ENCODE results near the gene HSD11B1. TPM values are rescaled to one million over a fixed set of nuclear protein-coding genes. Genes with fewer than 3 reads are reported as not detected.

Gene HSD11B1
- total and polyA plus RNA-seq, 2 donors (not counting 3 experiments of a cell fraction or from before 2014, with no cell fraction given): not detected

DNA sequence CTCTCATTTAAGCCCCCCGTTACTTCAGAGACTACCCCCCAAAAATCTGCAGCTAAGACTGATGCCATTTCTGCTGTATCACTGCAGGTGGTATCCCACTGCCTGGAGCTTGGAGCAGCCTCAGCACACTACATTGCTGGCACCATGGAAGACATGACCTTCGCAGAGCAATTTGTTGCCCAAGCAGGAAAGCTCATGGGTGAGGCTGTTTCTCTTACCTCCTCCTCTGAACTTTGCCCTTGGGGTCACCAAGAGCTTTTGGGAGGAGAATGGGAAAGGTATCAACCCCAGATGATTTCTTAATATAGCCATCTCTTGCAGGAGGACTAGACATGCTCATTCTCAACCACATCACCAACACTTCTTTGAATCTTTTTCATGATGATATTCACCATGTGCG is 2.0 kb downstream of the HSD11B1 start:
- Histone ChIP-seq H3K4me2 (ENCODE audit: insufficient read depth, low read length) (no peak overlapping the region), H3K79me2 (ENCODE audit: control insufficient read depth, insufficient read depth, low read length) (no peaks in the 10 kb centered on the region), H3K9me3 (replicated peaks; ENCODE audit: control insufficient read depth, insufficient read depth, low read length) (no peaks in the 10 kb centered on the region), H3K4me3 (replicated peaks in 1 of 3; ENCODE audit: insufficient read depth in 1 of 3, low read depth in 1 of 3, low read length in 3 of 3) (no peak overlapping the region), H3K9ac (replicated peaks; ENCODE audit: extremely low read depth, insufficient read depth, low read length) (no peak overlapping the region), H3K9me1 (replicated peaks; ENCODE audit: control insufficient read depth, extremely low read depth, insufficient read depth, low read length) (no peaks in the 10 kb centered on the region), H4K20me1 (replicated peaks; ENCODE audit: control insufficient read depth, extremely low read depth, insufficient read depth, low read length) (no peaks in the 10 kb centered on the region), H3K27me3 (ENCODE audit: control insufficient read depth in 2 of 2, insufficient read depth in 2 of 2, low read length in 2 of 2) (peaks cover 0 to 2% of the 10 kb centered on the region in 2 experiments), H3K4me1 (ENCODE audit: control insufficient read depth, extremely low read depth, insufficient read depth, low read length) (peaks cover 5% of the 10 kb centered on the region), H3K36me3 (ENCODE audit: control insufficient read depth in 2 of 2, extremely low read depth in 1 of 2, insufficient read depth in 2 of 2, low read length in 2 of 2) (no peaks in the 10 kb centered on the region), H2AFZ (ENCODE audit: low read depth, low read length) (no peak overlapping the region), H3K27ac (ENCODE audit: insufficient read depth, low read depth, low read length) (no peak overlapping the region)
- no TSS peak for BruUV-seq (replicated peaks)
- FAIRE-seq (no peak), DNase-seq (ENCODE audit: low read depth, low spot score) (no peak)
- intact Hi-C loops (cut with micrococcal nuclease) (no loop called here), dilution Hi-C loops (cut with MboI; ENCODE audit: extremely low pct_ligation_motif_present, low sequenced_read_pairs) (no loop called here)
- TF ChIP-seq CTCF (IDR thresholded peaks at IDR 0.05; ENCODE audit: extremely low read depth in 1 of 2, insufficient read depth in 1 of 2, low read depth in 1 of 2, low read length in 2 of 2) (no peak), GATA2 (IDR thresholded peaks at IDR 0.05; ENCODE audit: insufficient read depth, insufficient read length, low read depth, low read length) (no peak), POLR2A (IDR thresholded peaks at IDR 0.05; ENCODE audit: low read depth, low read length) (no peak), FOS (IDR thresholded peaks at IDR 0.05; ENCODE audit: borderline replicate concordance, insufficient read depth, low read length) (no peak), JUN (IDR thresholded peaks at IDR 0.05; ENCODE audit: borderline replicate concordance, insufficient read depth, insufficient read length, low read depth) (no peak)
- POLR2A ChIA-PET: no interaction called here
- CTCF ChIA-PET: interaction anchor here (1.0 to 2.8 kb wide), 7 partner anchors 12 to 140 kb away, joined by 3 to 10 read pairs (median 4); no protein-coding TSS in a partner anchor

DNA sequence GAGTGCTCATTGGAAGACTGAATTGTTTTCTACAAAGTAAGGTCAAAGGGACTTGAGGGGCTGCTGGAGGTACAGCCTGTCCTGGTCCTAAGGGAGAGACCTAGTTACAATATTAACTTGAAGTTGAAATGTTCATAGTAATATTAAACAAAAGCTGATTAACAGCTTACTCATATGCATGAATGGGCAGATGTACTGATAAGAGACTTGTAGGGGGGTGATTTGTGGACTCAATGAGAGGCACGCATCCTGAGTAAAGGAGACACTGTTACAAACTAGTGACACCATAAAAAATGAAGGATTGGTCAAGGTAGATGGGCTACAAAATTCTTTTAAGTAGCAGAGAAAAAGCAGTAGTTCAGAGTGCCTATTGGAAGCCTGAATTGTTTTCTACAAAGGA is 2.7 kb downstream of the HSD11B1 start:
- no peaks in the 10 kb centered on the region for H4K20me1 ChIP-seq (replicated peaks; ENCODE audit: control insufficient read depth, extremely low read depth, insufficient read depth, low read length)
- H3K4me1 ChIP-seq (ENCODE audit: control insufficient read depth, extremely low read depth, insufficient read depth, low read length): peaks cover 5% of the 10 kb centered on the region
- H3K27ac ChIP-seq (ENCODE audit: insufficient read depth, low read depth, low read length): no peak overlapping the region
- intact Hi-C loops (cut with micrococcal nuclease) (no loop called here), dilution Hi-C loops (cut with MboI; ENCODE audit: extremely low pct_ligation_motif_present, low sequenced_read_pairs) (no loop called here)
- no TSS peak for BruUV-seq (replicated peaks)
- H3K4me2 ChIP-seq (ENCODE audit: insufficient read depth, low read length): no peak overlapping the region
- no peaks in the 10 kb centered on the region for H3K9me1 ChIP-seq (replicated peaks; ENCODE audit: control insufficient read depth, extremely low read depth, insufficient read depth, low read length)
- FAIRE-seq (no peak), DNase-seq (ENCODE audit: low read depth, low spot score) (peak; percentile 19)
- ChIA-PET CTCF (interaction anchor here (0.8 to 2.8 kb wide), 8 partner anchors 8 to 141 kb away, joined by 3 to 10 read pairs (median 4); no protein-coding TSS in a partner anchor), POLR2A (interaction anchor here (0.7 kb wide), 1 partner anchor 54 kb away, joined by 3 read pairs; no protein-coding TSS in a partner anchor)
- H3K79me2 ChIP-seq (ENCODE audit: control insufficient read depth, insufficient read depth, low read length): no peaks in the 10 kb centered on the region
- H3K27me3 ChIP-seq (ENCODE audit: control insufficient read depth in 2 of 2, insufficient read depth in 2 of 2, low read length in 2 of 2): no peaks in the 10 kb centered on the region
- TF ChIP-seq GATA2 (IDR thresholded peaks at IDR 0.05; ENCODE audit: insufficient read depth, insufficient read length, low read depth, low read length) (peak; percentile 97), FOS (IDR thresholded peaks at IDR 0.05; ENCODE audit: borderline replicate concordance, insufficient read depth, low read length) (peak; percentile 72), MYC (IDR thresholded peaks at IDR 0.05; ENCODE audit: low read depth, low read length) (no peak), CTCF (IDR thresholded peaks at IDR 0.05; ENCODE audit: extremely low read depth in 1 of 2, insufficient read depth in 1 of 2, low read depth in 1 of 2, low read length in 2 of 2) (no peak), EZH2 (IDR thresholded peaks at IDR 0.05; ENCODE audit: borderline replicate concordance, low read depth, low read length, severe bottlenecking) (no peak)
- no peaks in the 10 kb centered on the region for H3K9me3 ChIP-seq (replicated peaks; ENCODE audit: control insufficient read depth, insufficient read depth, low read length)
- no peak overlapping the region for H3K4me3 ChIP-seq (replicated peaks in 1 of 3; ENCODE audit: insufficient read depth in 1 of 3, low read depth in 1 of 3, low read length in 3 of 3)
- no peak overlapping the region for H2AFZ ChIP-seq (ENCODE audit: low read depth, low read length)
- H3K36me3 ChIP-seq (ENCODE audit: control insufficient read depth in 2 of 2, extremely low read depth in 1 of 2, insufficient read depth in 2 of 2, low read length in 2 of 2): no peaks in the 10 kb centered on the region
- no peak overlapping the region for H3K9ac ChIP-seq (replicated peaks; ENCODE audit: extremely low read depth, insufficient read depth, low read length)

Measured in endothelial cell of umbilical vein (primary cell).